Muscle of arm (tissue), 12 donors: ENCODE results near the gene TTC27. TPM values are rescaled to one million over a fixed set of nuclear protein-coding genes. Genes with fewer than 3 reads are reported as not detected.

Source experiments
- DNase-seq: peaks from one replicate; pipeline ENCODE4 v3.0.0-alpha.2; 2013
- polyA plus RNA-seq, 12 donors: library from polyadenylated mRNA; unstranded; fragments of 120-200 nt; gene quantifications; one replicate each; pipeline ENCODE4 v1.2.1, GENCODE V29; 2013; ENCODE audit not compliant: insufficient read length in 12 of 12

TTC27 gene
- polyA plus RNA-seq, 12 donors, result 11.0 to 19.7 (median 17.1) TPM; not detected in 2

DNA sequence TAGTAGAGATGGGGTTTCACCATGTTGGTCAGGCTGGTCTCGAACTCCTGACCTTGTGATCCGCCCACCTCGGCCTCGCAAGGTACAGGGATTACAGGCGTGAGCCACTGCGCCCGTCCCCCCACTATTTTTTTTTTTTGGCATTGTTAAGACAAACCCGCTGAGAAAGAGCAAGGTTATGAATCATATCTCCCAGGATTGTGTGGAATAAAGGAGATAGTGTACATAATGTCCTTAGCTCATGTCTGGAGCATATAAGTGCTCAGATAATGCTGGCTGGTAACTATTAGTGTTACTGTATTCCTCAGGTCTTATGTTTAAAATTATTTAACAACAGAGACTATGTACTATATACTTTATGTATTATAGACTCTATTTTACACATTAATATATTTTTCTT lies 36.0 kb downstream of the TTC27 start:
- no peak for DNase-seq

DNA sequence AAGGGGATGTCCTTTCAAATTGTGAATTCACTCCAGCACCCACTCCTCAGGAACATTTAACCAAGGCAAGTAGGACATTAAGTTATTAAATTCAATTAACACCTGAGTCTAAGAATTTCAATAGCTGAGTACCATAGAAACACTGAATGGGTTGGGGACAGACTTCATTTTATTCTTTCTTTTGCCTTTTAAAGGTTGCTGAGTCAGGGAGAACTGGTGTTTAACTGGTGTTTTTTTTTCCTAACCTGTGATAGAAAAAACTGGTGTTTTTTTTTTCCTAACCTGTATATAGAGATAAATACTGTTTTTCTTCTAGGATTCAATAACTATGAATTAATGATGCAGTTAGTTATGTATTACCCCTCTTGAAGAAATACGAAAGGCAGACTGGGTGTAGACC lies 38.9 kb downstream of the TTC27 start:
- no peak for DNase-seq

DNA sequence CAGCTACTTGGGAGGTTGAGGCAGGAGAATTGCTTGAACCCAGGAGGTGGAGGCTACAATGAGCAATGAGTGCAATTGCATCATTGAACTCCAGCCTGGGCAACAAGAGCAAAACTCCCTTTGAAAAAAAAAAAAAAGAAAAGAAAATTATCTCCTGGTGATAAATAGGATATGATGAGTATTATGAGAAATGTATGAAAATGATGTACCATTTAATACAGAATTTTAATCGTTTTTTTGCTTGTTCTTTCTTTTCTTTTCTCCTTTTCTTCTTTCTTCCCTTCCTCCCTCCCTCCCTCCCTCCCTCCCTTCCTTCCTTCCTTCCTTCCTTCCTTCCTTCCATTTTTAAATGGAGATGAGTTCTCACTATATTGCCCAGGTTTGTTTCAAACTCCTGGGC lies 40.4 kb downstream of the TTC27 start:
- no peak for DNase-seq

DNA sequence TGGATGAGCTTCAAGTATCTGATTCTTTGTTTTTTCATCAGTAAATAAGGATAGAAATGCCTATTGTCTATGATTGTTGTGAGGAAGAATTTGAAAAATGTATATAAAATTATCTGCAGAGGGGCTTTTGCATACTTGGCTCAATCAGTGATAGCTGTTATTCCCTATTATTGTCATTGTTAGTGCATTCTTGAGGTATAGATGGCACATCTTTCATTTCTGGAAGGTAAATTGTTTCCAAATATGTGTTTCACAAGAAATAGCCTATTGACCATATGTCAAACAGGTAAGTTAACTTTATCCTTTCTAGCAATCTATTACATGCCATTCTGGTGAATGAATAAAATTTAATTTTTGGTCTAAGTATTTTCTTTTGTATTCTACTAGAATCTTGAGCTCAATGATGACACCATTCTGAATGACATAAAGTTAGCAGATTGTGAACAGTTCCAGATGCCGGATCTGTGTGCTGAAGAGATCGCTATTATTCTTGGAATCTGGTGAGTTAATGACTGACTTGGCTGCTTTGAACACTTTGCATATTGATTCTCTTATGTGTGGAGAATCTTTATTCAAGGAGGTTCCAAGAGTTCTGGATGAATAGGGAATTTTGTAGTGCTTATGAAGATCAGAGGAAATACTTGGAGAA lies 44.2 kb downstream of the TTC27 start:
- peak; percentile 20 for DNase-seq

DNA sequence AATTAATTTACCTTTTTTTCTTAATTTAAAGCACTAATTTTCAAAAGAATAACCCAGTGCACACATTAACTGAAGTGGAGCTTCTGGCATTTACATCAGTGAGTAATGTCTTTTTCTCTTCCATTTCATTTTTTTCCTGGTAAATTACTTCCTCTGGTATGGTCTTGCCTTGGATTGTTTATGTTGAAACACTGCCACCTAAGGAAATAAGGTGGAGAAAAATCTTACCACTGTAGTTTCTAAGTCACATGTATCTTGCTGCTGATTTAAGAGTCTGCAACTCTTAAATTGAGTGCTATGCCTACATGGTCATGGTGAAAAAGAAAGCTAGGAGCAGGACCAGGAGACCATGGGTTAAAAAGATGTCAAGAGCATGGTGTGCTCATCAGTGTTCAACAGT lies 51.0 kb downstream of the TTC27 start:
- DNase-seq, result peak; percentile 3

DNA sequence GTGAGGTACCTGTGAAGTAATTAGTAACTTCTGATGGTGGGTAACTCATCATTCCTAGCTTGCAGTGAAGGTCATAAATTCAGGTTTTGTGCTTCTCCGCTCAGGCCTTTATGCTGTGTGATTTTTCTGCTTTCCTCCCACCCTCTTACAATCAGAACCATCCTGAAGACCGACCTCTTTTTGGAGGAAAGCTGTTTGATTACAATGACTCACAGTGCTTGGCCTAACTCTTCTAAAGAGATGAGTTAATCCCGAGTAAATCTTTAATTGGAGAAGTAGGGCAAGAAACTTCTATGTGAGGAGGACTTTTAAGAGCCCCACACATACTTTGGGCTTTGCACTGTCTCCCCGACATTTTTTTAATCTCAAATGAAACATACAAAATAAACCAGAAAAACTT lies 53.1 kb downstream of the TTC27 start:
- DNase-seq, result no peak

DNA sequence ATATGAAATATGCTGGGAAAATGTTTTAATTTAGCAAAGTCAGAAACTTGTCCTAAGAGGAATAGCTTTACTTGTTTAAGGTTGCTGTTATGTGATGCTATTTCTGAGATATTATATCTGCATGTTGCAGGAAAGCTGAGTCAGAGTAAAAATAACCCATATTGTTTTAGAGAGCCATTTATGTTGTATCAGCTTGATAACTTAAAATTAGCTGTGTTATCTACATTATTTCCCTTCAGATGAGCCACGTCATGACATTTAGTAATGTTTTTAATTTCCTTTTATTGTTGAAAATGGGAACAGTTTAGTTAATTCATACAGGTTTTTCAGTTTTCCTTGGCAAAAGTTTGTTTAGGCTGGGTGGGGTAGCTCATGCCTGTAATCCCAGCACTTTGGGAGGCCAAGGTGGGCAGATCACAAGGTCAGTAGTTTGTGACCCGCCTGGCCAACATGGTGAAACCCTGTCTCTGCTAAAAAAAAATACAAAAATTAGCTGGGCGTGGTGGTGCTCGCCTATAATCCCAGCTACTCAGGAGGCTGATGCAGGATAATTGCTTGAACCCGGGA lies 55.8 kb downstream of the TTC27 start:
- no peak for DNase-seq

DNA sequence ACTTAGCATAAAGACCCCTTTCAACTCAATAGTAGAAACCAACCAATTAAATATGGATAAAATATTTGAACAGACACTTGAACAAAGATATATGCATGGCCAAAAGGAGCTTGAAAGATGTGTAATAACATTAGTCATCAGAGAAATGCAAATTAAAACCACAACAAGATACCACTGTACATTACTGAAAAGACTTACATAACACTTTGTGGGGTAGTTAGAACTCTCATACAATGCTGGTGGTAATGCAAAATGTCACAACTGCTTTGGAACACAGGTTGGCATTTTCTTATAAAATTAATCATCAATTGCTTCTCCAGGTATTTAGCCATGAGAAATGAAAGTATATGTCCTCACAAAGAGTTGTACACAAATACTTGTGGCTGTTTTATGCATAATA lies 60.7 kb downstream of the TTC27 start:
- DNase-seq, result no peak

DNA sequence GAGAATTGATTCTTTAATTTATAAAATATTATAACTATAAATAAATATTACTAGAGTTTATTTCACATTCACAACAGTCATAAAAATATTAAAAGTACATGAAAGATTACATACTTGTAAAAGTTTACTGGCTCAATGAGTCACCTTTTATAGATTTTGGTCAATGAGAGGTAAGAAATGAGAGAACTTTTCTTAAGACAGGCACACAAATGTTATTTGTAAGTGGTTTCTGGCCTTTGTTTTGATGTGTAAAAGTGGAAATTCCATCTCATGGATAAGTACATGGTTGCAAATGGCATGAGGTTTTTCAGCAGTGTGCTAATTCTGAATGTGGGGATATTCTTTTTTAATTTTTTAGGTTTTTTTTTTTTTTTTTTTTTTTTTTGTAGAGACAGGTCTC lies 63.8 kb downstream of the TTC27 start:
- no peak for DNase-seq

DNA sequence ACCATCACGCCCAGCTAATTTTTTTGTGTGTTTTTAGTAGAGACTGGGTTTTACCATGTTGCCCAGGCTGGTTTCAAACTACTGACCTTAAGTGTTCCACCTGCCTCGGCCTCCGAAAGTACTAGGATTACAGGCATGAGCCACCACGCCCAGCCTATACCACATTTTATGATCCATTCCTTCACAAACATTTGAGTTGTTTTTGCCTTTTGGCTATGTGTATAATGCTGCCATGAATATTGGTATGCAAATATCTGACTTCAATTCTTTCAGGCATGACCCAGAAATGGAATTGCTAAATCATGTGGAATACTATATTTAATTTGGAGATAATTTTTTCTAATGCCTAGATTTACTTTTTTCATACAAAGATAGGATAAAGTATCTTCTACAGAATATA lies 68.6 kb downstream of the TTC27 start:
- DNase-seq, result no peak

DNA sequence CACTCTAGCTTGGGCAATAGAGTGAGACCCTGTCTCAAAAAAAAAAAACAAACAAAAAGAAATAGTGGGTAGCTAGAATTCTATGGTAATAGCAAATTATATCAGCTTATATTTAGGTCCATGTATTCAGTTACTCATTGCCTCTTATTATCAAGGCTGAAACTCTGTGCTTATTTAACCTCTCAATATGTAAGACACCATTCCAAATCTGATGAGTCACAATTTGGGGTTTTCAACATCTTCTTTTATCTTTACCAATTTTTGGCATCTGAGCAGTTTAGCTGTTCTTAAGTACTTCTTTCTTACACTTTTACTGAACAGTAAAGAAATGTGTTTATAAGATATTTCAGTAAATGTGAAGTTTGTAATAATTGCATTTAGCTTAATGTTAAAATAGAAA lies 69.3 kb downstream of the TTC27 start:
- DNase-seq, result no peak

DNA sequence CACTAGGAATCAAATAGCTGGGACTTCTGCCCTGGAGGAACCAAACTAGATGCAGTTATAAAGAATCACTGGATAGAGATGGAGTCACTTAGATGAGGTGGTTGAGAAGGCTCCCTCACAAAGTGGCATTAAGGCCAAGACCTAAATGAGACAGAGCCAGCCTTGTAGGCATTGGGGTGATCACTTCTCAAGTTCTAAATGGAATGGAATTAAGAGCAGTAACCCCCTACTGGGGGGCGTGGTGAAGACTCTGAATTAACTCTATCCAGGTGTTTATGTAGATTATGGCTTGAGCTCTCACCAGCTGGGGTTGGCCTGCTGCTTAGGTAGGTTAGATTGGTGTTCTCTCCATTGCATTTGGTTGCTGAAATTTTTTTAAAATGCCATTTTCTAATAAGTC lies 71.3 kb downstream of the TTC27 start:
- no peak for DNase-seq

DNA sequence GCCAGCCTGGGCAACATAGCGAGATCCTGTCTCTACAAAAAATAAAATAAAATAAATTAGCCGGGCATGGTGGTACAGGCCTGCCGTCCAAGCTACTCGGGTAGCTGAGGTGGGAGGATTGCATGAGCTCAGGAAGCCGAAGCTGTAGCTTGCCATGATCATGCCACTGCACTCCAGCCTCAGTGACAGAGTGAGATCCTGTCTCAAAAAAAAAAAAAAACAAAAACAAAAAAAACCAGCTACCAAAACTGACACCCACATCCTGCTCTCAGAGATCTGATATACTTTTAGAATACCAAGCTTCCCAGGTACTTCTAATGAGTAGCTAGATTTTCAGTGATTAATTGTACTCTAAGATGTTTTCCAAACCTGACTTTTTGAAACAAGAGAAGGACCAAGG lies 74.0 kb downstream of the TTC27 start:
- DNase-seq, result no peak

DNA sequence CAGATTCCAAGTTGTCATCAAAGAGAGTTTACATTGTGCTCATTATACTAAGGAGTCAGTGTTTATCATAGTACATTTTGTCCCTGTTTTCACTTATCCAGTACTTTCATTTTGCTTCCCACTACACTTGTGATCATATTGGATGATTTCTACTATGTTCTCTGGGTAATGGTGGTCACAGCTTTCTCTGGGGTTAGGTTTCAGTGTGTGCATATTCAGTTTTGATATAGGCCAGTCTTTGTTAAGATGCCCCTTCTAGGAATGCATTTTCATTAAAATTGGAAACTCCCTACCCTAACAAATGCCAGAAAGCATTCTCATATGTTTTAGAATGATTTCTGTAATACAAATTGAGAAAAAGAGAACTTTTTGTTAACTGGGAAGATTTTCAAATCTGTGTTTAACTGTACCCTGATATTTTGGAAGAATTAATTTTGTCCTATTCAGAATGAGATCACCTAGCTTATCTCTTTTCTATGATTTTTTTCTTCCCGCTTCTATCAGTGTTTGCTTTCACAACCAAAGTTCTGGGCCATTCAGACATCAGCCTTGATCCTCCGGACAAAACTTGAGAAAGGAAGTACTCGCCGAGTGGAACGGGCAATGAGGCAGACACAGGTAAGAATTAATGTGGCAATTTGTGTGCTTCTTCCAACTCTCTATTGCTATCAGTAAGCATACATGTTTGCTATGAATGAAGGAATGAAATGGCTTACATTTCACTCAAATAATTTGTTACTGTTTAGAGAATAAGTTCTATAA lies 74.6 kb downstream of the TTC27 start:
- DNase-seq, result no peak

DNA sequence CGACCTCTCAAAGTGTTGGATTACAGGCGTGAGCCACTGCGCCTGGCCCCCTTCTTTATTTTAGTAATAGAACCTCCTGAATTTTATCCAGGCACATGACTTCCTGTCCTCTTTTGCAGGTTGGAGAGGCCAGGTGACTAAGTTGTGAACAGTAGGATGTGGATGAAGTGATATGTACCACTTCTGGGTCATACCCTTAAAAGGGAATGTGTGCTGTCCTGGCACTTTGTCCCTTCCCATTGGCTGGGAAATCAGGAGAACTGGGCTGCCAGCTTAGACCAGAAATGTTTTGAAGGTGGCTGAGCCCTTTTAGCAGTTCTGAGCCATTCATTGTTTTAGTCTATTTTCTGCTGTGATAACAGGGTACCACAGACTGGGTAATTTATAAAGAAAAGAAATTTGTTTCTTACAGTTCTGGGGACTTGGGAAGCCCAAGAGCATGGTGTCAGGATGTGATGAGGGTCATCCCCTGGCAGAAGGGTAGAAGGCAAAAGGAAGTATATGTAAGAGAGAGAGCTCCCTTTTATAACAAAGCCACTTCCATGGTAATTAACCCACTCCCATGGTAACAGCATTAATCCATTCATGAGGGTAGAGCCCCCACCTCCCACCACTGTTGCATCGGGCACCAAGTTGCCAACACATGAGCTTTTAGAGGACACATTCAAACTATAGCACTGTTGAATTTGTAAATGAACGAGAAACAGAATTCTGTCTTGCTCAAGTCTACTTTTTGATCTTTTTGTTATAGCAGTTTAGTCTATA lies 79.1 kb downstream of the TTC27 start:
- DNase-seq, result no peak

DNA sequence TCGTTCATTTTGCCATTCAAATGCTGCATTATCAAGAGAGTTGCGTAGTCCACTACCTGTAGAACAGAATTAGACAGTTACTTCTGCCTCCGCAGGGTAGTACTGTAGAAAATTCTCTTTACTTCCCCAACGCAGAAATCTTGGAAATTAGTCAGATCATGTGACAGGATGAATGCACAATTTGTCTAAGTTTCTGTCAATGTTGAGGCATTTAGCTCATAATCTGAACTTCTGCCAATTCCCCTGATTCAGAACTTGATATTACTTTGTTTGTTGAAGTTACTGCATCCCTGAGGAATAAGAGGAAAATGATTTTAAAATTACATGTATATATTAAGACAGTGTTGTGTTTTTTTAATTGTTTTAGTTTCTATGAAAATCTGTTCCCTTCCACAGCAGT lies 83.4 kb downstream of the TTC27 start:
- DNase-seq, result peak; percentile 63

DNA sequence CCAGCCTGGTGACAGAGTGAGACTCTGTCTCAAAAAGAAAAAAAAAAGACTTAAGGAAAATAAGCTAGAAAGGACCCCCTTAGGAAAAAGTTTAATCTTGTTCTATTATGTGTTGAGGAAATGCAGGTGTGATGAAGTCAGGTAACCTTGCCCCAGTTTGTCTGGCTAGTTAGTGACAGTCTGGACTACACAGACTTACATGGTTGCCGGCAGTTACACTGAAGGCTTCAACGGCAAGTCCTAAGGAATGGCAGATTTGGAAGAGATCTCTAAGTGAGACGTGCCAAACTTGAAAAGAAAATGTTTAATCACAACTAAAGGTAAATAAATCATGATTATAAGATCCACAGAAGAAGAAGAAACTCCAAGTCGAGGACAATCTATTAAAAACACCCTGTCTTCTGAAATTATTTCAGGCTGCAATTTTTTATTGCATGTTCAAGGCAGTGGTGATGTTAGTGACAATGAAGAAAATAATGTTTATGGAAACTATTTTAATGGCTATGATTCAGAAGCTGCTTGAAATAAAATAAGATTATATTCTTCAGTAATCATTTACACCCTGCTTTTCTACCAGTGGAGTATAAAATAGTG lies 84.2 kb downstream of the TTC27 start:
- DNase-seq, result no peak

DNA sequence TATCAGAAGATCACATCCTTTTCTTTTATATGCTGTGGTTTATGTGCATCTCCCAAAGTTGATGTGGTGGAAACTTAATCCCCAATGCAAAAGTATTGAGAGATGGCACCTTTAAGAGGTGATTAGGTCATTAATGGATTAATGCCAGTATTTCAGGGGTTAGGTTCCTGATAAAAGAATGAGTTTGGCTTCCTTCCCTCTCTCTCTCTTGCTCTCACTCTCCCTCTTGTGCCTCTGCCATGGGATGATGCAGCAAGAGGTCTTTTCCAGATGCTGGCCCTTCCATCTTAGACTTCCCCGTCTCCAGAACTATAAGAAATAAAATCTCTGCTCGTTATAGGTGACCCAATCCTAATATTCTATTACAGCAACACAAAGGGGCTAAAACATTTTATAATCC lies 85.0 kb downstream of the TTC27 start:
- peak; percentile 24 for DNase-seq

DNA sequence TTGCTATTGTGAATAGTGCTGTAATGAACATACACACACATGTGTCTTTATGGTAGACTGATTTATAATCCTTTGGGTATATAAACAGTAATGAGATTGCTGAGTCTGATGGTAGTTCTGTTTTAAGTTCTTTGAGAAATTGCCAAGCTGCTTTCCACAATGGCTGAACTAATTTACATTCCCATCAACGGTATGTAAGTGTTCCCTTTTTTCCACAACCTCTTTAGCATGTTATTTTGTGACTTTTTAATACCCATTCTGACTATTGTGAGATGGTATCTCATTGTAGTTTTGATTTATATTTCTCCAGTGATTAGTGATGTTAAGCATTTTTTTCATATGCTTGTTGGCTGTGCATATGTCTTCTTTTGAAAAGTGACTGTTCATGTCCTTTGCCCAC lies 86.7 kb downstream of the TTC27 start:
- DNase-seq, result no peak

DNA sequence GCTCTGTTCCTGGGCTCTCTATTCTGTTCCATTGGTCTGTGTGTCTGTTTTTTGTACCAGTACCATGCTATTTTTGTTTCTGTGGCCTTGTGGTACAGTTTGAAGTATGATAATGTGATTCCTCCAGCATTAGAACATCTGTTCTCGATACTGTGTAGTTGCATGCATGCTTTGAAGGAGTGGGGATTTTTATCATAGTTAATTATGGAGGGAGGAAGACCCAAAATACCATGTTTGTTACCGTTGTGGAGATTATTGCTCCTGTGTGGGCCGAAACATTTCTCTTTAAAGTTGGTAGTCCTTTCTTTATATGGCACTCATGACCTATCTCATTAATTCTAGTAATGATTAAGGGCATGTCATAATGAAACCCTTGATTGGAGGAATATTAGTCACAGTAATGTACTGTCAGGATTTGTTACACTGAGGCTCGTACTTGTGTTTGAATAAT lies 87.6 kb downstream of the TTC27 start:
- DNase-seq, result no peak

DNA sequence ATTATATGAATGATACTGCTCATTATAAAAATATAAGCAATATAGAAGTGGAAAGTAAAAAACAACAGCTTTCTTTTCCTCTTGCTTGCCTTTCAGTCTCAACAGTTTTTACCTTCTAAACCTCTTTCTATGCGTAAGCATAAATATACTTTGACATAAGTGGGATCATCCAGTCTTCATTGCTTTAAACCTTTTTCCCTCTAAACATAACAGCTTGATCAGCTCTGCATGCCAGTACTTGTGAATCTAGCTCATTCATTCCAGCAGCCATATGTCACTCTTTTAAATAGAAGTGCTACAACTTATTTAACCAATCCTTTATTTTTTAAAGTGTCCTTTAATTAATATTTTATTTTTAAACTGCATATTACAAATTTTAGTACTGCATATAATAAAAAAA lies 88.1 kb downstream of the TTC27 start:
- DNase-seq, result no peak

DNA sequence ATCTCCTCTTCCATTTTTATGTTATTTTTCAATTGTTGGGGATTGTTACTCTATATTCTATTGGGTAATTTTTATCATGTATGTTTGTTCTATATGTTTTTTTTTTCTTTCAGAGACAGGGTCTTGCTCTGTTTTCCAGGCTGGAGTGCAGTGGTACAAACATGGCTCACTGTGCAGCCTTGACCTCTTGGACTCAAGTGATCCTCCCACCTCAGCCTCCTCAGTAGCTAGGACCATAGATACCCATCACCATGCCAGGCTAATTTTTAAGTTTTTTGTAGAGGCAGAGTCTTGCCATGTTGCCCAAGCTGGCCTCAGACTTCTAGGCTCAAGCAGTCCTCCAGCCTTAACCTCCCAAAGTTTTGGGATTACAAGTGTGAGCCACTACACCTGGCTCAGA lies 88.7 kb downstream of the TTC27 start:
- DNase-seq, result no peak
